ENCODE results near the gene PIN1. TPM values are rescaled to one million over a fixed set of nuclear protein-coding genes. Genes with fewer than 3 reads are reported as not detected.

Gene PIN1
- total RNA-seq, 1 donor from 2014 or later = 50.3 TPM

DNA sequence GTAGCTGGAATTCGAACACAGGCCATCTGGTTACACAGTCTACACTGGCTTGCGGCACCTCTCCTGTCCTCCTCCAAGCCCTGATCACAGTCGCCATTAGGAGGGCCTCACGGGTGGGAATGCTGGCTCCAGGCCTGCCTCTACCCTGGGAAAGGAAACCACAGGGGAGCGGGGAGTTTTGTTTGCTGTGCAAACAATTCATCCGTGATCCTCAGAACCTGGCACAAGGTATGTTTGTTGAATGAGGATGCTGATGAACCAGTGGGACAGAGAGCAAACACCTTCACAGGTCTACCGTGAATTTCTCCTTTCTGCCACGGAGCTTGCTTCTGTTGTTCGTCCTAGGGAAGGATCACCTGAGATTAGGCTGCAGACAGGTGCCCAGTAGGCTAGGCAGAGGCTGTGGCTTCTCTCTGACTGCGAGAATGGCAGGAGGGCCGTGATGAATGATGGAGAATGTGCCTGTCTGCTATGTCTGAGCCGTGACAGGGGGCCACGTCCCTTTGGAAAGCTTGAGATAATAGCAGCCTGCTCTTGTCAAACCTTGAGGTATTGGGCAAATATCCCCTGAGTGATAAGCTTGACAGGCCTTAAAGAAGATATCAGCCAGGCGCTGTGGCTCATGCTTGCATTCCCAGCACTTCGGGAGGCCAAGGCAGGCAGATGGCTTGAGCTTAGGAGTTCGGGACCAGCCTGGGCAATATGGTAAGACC, 36.7 kb downstream of the PIN1 start:
- Histone ChIP-seq H3K4me1 (no peaks in the 10 kb centered on the region), H3K27ac (no peak overlapping the region), H3K27me3 (no peaks in the 10 kb centered on the region), H3K9me3 (no peaks in the 10 kb centered on the region), H3K4me3 (no peak overlapping the region), H3K36me3 (no peaks in the 10 kb centered on the region)
- TF ChIP-seq, protein P1, sequence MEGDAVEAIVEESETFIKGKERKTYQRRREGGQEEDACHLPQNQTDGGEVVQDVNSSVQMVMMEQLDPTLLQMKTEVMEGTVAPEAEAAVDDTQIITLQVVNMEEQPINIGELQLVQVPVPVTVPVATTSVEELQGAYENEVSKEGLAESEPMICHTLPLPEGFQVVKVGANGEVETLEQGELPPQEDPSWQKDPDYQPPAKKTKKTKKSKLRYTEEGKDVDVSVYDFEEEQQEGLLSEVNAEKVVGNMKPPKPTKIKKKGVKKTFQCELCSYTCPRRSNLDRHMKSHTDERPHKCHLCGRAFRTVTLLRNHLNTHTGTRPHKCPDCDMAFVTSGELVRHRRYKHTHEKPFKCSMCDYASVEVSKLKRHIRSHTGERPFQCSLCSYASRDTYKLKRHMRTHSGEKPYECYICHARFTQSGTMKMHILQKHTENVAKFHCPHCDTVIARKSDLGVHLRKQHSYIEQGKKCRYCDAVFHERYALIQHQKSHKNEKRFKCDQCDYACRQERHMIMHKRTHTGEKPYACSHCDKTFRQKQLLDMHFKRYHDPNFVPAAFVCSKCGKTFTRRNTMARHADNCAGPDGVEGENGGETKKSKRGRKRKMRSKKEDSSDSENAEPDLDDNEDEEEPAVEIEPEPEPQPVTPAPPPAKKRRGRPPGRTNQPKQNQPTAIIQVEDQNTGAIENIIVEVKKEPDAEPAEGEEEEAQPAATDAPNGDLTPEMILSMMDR (IDR thresholded peaks at IDR 0.05) = no peak
- intact Hi-C loops (cut with DNase I) = no loop called here
- no peak for DNase-seq
- no peak for ATAC-seq

DNA sequence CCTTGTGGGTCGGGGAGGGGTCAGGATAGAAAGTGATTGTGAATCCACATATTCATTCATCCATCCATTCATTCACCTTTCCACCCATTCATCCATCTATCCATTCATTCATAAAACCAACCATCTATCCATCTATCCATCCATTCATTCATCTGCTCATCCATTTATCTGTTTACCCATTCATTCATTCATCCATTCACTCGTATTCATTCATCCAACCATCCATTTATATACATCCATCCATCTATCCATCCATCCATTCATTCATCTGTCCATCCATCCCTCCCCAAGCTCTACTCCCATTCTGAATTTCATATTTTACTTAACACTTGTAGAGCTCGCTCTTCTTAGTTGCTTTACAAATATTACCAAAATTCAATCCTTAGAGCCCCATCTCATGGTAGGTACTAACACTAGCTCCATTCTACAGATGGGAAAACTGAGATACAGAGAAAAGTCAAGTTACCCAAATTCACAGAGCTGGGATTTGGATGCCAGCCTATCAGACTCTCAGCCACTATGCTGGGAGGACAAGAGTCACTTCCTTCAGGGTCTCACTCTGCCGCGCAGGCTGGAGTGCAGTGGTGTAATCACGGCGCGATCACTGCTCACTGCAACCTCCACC, 37.6 kb downstream of the PIN1 start:
- no peaks in the 10 kb centered on the region for H3K36me3 ChIP-seq
- intact Hi-C loops (cut with DNase I) = no loop called here
- TF ChIP-seq, protein P1 (IDR thresholded peaks at IDR 0.05) = no peak
- H3K4me1 ChIP-seq = no peaks in the 10 kb centered on the region
- no peaks in the 10 kb centered on the region for H3K9me3 ChIP-seq
- ATAC-seq (no peak), DNase-seq (no peak)
- H3K27me3 ChIP-seq = no peaks in the 10 kb centered on the region
- no peak overlapping the region for H3K4me3 ChIP-seq
- no peak overlapping the region for H3K27ac ChIP-seq

DNA sequence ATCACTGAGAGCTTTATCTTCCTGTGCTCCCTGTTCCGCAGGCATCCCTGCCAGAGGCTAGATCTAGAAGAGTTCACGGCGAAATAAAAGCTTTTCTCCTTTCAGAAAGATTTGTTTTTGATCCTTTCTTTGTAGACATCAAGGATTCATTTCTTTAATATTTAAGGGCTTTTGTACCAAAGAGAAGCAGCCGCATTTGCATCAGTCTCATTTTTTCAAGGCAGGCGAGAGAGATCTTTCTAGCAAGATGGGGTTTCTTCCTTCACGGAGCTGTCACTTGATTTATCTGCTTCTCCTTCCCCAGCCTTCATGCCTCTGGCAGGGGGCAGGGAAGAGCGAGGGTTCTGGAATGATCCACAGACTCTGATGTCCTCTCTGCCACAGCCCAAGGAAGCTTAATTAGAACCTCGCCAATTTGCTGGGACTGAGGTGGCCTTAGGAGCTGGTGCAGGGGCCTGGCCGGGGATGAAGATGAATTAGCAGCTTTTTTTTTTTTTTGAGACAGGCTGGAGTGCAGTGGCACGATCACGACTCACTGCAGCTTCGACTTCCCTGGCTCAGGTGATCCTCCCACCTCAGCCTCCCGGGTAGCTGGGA, 40.0 kb downstream of the PIN1 start:
- H3K27me3 ChIP-seq = no peaks in the 10 kb centered on the region
- no peaks in the 10 kb centered on the region for H3K4me1 ChIP-seq
- TF ChIP-seq, protein P1 (IDR thresholded peaks at IDR 0.05) = no peak
- H3K9me3 ChIP-seq = no peaks in the 10 kb centered on the region
- intact Hi-C loops (cut with DNase I) = no loop called here
- H3K27ac ChIP-seq = no peak overlapping the region
- DNase-seq = no peak
- no peaks in the 10 kb centered on the region for H3K36me3 ChIP-seq
- no peak for ATAC-seq
- H3K4me3 ChIP-seq = no peak overlapping the region

DNA sequence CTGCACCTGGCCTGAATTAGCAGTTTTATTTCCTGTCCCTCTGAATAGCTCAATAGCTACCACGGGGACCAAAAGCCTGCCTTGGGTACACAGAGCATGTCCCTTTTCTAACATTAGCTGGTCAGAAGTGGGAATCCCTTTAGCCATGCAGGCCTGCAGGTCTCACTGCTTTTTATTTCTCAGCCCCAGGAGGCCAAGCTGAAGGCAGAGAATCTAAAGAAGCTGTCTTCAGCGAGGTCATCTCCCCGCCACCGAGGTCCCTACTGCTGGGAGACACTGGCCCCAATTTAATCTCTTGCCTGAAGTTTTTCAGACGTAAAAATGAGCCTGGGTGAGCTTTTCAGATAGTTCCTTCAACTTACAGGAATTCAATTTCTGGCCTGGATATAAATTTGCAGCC, 40.7 kb downstream of the PIN1 start:
- intact Hi-C loops (cut with DNase I) = no loop called here
- H3K27ac ChIP-seq = no peak overlapping the region
- no peak overlapping the region for H3K4me3 ChIP-seq
- H3K27me3 ChIP-seq = no peaks in the 10 kb centered on the region
- DNase-seq (no peak), ATAC-seq (no peak)
- TF ChIP-seq, protein P1 (IDR thresholded peaks at IDR 0.05) = no peak
- H3K4me1 ChIP-seq = no peaks in the 10 kb centered on the region
- H3K36me3 ChIP-seq = no peaks in the 10 kb centered on the region
- H3K9me3 ChIP-seq = no peaks in the 10 kb centered on the region

DNA sequence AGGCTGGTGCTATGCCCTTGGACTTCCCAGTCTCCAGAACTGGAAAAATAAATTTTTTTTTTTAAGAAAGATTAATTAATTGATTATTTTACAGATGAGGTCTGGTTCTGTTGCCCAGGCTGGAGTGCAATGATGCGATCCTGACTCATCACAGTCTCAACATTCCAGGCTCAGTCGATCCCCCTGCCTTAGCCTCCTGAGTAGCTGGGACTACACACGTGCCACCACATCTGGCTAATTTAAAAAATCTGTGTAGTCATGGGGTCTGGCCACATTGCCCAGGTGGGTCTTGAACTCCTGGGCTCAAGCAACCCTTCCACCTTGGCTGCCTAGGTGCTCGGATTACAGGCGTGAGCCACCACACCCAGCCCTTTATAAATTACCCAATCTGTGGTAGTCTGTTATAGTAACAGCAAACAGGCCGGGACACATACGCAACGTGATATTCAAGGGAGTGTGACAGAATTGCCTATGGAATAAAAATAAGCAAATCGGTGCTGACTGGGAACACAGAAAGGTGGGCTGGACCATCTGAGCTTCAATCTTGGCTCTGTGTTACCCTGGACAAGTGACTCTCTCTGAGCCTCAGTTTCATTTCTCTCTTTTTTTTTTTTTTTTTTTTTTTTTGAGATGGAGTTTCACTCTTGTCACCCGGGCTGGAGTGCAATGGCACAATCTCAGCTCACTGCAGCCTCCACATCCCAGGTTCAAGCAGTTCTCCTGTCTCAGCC, 42.8 kb downstream of the PIN1 start:
- Histone ChIP-seq H3K4me3 (no peak overlapping the region), H3K9me3 (no peaks in the 10 kb centered on the region), H3K4me1 (no peaks in the 10 kb centered on the region), H3K27me3 (no peaks in the 10 kb centered on the region), H3K27ac (no peak overlapping the region), H3K36me3 (no peaks in the 10 kb centered on the region)
- DNase-seq (no peak), ATAC-seq (no peak)
- TF ChIP-seq, protein P1 (IDR thresholded peaks at IDR 0.05) = no peak
- intact Hi-C loops (cut with DNase I) = no loop called here
